Right atrium auricular region (tissue), 2 donors: ENCODE measurements around the gene MEIS1. TPM values are rescaled to one million over a fixed set of nuclear protein-coding genes. Genes with fewer than 3 reads are reported as not detected.

Source experiments
- DNase-seq: peaks from one replicate; pipeline ENCODE4 v3.0.0-alpha.2; 2019; ENCODE audit warnings: low spot score
- H3K27ac ChIP-seq, 2 donors: fragments of 200-600 bp; sonication (generic); 1 replicate in 1 of 2; 2 replicates in 1 of 2; pipeline ENCODE4 v1.5.1; 2016 to 2019
- H3K27me3 ChIP-seq, 2 donors: fragments of 200-600 bp; sonication (generic); one replicate each; pipeline versions ENCODE4 v1.5.1 to v1.6.0; 2017 to 2019
- H3K36me3 ChIP-seq: fragments of 200-600 bp; sonication (generic); one replicate; pipeline ENCODE4 v1.5.1; 2016
- H3K4me1 ChIP-seq, 2 donors: fragments of 200-600 bp; sonication (generic); one replicate each; pipeline versions ENCODE4 v1.5.1 to v1.6.0; 2017 to 2019
- H3K4me3 ChIP-seq, 2 donors: fragments of 200-600 bp; sonication (generic); 1 replicate in 1 of 2; 2 replicates in 1 of 2; pipeline ENCODE4 v1.5.1; 2017 to 2019; ENCODE audit warnings: mild to moderate bottlenecking in 1 of 2, moderate library complexity in 1 of 2
- H3K9me3 ChIP-seq, 2 donors: fragments of 200-600 bp; sonication (generic); one replicate each; pipeline ENCODE4 v1.5.1; 2019
- CTCF ChIP-seq, 2 donors: fragments of 200-600 bp; sonication (generic); IDR thresholded peaks; one replicate each; pipeline ENCODE4 v1.5.1; 2019; ENCODE audit warnings: antibody characterized with exemption in 2 of 2
- total RNA-seq, 2 donors: library from RNA; depleted of rRNA; stranded (reverse); fragments of >200 nt; gene quantifications; one replicate each; pipeline ENCODE4 v1.1.0, GENCODE V29; 2016

Gene MEIS1
- total RNA-seq, 2 donors from 2014 or later = 13.6 to 16.7 TPM

- no peak overlapping the region for H3K4me3 ChIP-seq
- peaks cover 0 to 18% of the 10 kb centered on the region in 2 donors for H3K4me1 ChIP-seq
- no peak for TF ChIP-seq CTCF (IDR thresholded peaks at IDR 0.05)
- no peaks in the 10 kb centered on the region for H3K27me3 ChIP-seq
- no peaks in the 10 kb centered on the region for H3K9me3 ChIP-seq
- DNase-seq = no peak
- H3K36me3 ChIP-seq = no peaks in the 10 kb centered on the region
- H3K27ac ChIP-seq = no peak overlapping the region
Measured at GRCh38 chr2:66534461-66534860, 99.5 kb downstream of the MEIS1 start.

- H3K27ac ChIP-seq = no peak overlapping the region
- H3K4me1 ChIP-seq = peaks cover 0 to 18% of the 10 kb centered on the region in 2 donors
- no peaks in the 10 kb centered on the region for H3K9me3 ChIP-seq
- H3K4me3 ChIP-seq = no peak overlapping the region
- no peak for DNase-seq
- TF ChIP-seq CTCF (IDR thresholded peaks at IDR 0.05) = no peak
- no peaks in the 10 kb centered on the region for H3K27me3 ChIP-seq
- H3K36me3 ChIP-seq = no peaks in the 10 kb centered on the region
Measured at GRCh38 chr2:66535574-66536289, 100.8 kb downstream of the MEIS1 start.

GRCh38 chr2:66536290-66536673, 101.4 kb downstream of the MEIS1 start:
- DNase-seq = no peak
- no peaks in the 10 kb centered on the region for H3K9me3 ChIP-seq
- no peak overlapping the region for H3K4me3 ChIP-seq
- H3K4me1 ChIP-seq = peaks cover 0 to 18% of the 10 kb centered on the region in 2 donors
- TF ChIP-seq CTCF (IDR thresholded peaks at IDR 0.05) = no peak
- no peaks in the 10 kb centered on the region for H3K36me3 ChIP-seq
- no peak overlapping the region for H3K27ac ChIP-seq
- H3K27me3 ChIP-seq = no peaks in the 10 kb centered on the region

GRCh38 chr2:66536997-66537396, 102.1 kb downstream of the MEIS1 start:
- TF ChIP-seq CTCF (IDR thresholded peaks at IDR 0.05) = no peak
- no peak overlapping the region for H3K4me3 ChIP-seq
- DNase-seq = no peak
- H3K36me3 ChIP-seq = no peaks in the 10 kb centered on the region
- H3K9me3 ChIP-seq = no peaks in the 10 kb centered on the region
- no peak overlapping the region for H3K27ac ChIP-seq
- peaks cover 0 to 18% of the 10 kb centered on the region in 2 donors for H3K4me1 ChIP-seq
- H3K27me3 ChIP-seq = no peaks in the 10 kb centered on the region

- H3K27me3 ChIP-seq = no peaks in the 10 kb centered on the region
- H3K4me3 ChIP-seq = no peak overlapping the region
- peaks cover 0 to 8% of the 10 kb centered on the region in 2 donors for H3K4me1 ChIP-seq
- no peaks in the 10 kb centered on the region for H3K36me3 ChIP-seq
- no peak for TF ChIP-seq CTCF (IDR thresholded peaks at IDR 0.05)
- H3K27ac ChIP-seq = no peak overlapping the region
- no peaks in the 10 kb centered on the region for H3K9me3 ChIP-seq
- no peak for DNase-seq
Measured at GRCh38 chr2:66538291-66538690, 103.4 kb downstream of the MEIS1 start.

- Histone ChIP-seq H3K4me3 (no peak overlapping the region), H3K27ac (no peak overlapping the region), H3K27me3 (no peaks in the 10 kb centered on the region), H3K36me3 (no peaks in the 10 kb centered on the region), H3K4me1 (peaks cover 0 to 11% of the 10 kb centered on the region in 2 donors), H3K9me3 (no peaks in the 10 kb centered on the region)
- no peak for TF ChIP-seq CTCF (IDR thresholded peaks at IDR 0.05)
- DNase-seq = no peak
Measured at GRCh38 chr2:66539452-66539851, 104.5 kb downstream of the MEIS1 start.
